GM19438 (cell line): ENCODE data around the gene SCAI.
"Not testable (repeated sequence)": the region's sequence is repeated elsewhere in the genome, so short reads cannot be mapped to it uniquely, and the experiment has no call there.

Source experiments
- ATAC-seq: cut with Tn5 transposase; IDR thresholded peaks from one replicate; pipeline ENCODE4 v1.9.1; 2021; ENCODE audit warnings: low read depth; ENCODE audit not compliant: unreplicated experiment

The SCAI gene

DNA sequence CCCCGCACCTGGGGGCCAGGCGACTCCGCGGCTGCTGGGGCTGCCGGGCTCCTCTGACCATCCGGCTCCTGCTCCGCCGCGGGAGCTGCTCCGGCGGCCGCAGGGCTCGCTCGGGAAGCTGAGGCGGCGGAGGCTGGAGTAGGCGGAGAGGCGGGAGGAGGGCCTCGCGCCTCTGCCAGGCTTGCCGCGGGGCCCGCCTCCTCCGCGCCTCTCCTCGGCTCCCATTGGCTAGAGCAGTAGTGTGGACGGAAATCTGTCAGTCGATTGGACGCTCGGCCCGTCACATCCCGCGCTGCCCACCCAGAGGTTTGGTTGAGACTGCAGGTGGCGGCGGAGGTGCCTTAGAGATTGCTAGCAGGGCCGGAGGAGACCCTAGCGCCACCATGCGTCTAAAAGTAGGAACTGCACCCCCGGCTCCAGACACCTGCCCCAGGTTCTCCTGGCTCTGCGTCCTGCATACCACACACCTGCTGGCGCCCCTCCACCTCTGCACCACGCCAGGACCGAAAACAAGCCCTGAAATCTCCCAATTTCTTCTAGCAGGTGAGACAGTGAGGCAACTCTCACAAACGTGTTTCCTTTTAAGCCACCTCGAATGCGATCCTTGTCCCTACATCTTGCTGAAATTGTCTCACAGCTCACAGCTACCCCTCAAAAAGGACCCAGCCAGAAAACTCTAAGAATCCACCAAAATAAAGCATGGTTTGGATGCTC lies at the start of gene SCAI:
Gene SCAI (minus strand): TSS at position 152 of the 714 bp plus-strand sequence. CDS start 91 bp downstream, at position 61.
- peak; percentile 99 for ATAC-seq

DNA sequence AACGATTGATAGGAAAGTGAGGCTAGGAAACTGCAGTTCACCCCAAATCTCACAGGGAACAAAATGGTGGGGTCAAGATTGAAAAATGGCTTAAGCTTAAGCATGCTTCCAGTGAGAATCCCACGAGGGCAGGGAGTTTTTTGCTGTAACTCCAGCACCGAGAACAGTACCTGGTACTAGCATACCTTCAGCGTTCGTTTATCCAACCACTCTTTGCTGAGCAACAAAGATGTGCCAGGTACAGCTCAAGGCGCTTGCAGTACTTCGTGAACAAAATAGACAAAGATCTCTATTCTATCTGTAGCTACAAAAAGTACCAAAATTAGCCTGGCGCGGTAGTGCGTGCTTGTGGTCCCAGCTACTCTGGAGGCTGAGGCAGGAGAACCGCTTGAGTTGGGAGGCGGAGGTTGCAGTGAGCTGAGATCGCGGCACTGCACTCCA lies 47.1 kb upstream of the SCAI start:
- no peak for ATAC-seq

DNA sequence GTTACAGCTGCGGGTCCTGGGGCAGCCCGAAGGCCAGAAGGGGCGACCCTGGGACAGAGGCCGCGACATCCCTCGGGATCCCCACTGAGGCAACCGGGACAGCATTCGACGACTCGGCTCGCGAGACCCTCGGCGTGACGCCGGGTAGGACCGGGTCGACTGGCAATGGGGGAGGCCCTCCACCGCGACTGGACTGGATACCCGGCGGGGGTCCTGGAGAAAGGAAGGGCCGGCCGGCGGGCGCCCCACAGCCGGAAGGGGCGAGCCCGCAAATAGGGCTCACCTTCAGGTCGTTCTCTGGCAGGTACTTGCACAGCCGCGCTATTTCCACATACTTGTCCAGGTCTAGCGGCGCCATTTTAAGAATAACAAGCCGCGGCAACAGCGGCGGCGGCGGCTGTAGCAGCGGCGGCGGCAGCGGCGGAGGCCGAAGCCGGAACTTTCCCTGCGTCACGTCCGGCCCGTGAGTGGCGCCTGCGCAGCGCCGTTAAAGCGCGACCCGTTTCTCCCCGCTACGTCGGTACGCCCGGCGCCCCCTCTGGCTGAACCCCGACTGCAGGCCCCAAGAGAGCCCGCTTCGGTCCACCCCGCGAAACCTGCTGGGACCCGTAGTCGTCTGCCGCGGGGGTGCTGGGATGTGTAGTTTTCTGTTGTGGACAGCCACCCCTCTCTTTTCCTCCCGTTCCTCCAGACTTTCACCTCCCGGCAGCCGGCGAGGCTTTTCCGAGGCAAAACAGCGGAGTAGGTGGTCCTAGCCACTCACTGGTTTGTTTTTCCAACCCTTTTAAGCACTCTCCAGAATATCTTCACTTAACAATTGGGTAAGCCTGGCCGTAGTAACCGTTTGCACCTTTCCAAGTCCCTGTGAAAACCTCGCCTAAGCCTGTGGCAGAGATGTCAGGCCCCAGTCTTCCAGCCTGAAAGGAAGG lies 46.3 kb upstream of the SCAI start, which contains the start of gene PPP6C:
Gene PPP6C (minus strand): TSS at position 443 of the 929 bp plus-strand sequence. CDS start 85 bp downstream, at position 358.
- peak; percentile 97 for ATAC-seq

DNA sequence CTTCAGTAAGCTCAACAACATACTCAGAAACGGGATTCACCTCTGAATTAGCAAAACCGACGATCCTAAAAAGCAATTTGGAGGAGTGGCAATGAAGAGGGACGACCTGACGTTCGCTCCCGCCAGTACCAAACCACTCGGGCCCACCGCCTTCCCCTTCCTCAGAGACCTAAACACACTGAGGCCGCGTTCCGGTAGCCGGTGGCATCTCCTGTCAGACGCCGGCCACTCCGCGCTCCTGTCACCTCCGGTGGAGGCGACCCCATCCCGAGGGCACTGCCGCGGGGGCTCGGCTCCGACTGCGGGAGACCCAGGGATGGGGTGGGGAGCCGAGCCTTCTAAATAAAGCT lies 45.7 kb upstream of the SCAI start:
- peak; percentile 6 for ATAC-seq

DNA sequence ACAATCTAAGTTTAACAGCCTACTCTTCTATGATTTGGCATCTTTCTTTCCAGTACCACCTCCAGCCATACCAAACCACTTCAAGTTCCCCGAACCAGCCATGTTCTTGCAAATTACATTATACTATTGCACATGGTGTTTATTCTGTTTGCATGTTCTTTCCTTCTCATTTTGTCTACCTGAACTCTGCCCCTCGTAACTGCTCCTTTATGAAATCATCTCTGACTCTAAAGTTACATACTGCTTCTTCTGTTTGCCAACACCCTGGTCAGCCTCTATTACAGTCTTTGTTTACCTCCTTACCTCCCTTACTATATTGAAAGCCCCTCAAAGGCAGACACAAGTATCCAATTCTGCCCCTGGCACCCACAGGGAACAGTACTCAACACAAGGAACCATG lies 40.2 kb upstream of the SCAI start:
- ATAC-seq: no peak

DNA sequence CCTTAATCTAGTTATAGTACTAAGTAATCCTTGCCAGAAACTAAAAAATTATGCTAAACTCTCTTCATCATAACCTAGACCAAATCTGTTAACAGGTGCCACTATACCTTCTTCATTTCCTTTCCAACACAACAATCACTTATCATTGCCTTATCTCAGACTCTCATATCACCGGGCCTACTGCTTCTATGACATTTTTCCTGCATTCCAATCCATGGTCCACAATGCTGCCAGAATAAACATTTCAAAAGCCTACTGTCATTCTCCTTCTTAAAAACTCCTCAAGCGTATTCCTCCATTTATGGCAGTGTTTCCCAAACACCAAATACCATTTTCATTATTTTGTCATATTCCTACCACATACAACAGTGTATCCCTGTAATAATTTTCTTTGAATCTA lies 39.7 kb upstream of the SCAI start:
- no peak for ATAC-seq

GRCh38 chr9:125181756-125182155 lies 38.4 kb upstream of the SCAI start:
- ATAC-seq: not testable (repeated sequence)

DNA sequence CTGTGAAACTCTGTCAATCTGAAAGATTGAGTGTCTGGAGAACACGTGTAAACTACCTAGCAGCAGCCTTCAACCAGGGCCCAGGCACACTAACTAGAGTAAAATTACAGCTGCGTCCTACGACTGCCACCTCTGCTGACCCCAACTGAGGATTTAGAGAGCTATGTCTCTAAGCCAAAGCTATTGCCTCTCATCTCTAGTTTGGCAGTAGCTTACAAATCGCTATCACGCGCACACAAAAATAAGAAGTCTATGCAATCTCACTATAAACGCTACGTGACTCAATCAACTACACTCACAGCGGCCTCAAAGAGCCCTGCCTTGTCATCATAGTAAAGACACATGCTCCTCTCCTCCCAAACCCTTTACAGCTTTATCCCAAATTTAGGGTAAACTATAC lies 37.5 kb upstream of the SCAI start:
- no peak for ATAC-seq

- ATAC-seq: not testable (repeated sequence)
Measured at GRCh38 chr9:125179776-125180175, 36.4 kb upstream of the SCAI start.

DNA sequence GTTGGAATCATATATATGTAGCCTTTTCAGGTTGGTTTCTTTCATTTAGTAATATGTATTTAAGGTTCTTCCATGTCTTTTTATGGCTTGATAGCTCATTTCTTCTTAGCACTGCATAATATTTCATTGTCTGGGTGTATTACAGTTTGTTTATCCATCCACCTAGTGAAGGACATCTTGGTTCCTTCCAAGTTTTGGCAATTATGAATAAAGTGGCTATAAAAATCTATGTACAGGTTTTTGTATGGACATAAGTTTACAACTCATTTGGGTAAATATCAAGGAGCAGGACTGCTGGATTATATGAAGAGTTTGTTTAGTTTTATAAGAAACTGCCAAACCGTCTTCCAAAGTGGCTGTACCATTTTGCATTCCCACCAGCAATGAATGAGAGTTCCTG lies 34.6 kb upstream of the SCAI start:
- ATAC-seq: no peak

DNA sequence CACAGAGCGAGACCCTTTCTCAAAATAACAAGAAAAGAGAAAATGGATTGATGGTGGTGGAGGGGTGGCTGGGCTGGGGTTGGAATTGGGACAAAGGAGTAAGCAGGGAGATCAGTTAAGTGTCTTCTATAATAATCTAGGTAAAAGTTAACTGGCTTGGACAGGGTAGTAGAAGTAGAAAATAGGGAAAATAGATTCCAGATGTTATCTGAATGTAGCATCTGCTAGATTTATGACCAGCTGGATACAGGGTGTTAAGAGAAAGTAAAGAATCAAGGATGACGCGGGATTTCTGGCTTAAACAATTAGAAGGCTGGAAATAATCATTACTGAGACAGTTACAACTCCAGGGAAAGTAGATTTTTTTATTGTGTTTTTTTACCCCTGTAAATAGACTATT lies 33.3 kb upstream of the SCAI start:
- no peak for ATAC-seq

DNA sequence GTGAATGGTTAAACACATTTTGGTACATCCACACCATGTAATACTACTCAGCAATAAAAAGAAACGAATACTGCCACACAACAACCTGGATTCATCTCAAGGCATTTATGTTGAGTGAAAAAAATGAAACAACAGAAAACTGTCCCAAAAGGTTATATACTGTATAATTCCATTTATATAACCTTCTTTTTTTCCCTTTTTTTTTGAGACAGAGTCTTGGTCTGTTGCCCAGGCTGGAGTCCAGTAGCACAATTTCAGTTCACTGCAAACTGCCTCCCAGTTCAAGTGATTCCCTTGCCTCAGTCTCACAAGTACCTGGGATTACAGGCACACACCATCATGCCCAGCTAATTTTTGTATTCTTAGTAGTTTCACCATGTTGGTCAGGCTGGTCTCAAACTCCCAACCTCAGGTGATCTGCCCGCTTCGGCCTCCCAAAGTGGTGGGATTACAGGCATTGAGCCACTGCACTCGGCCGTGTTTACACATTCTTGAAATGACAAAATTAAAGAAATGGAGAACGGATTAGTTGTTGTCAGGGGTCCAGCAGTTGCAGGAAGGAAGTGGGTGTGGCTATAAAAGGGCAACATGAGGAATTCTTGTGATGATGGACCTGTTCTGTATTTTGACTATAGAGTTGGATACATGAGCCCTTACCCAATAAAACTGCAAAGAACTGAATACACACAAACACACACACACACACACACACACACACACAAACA lies 28.9 kb upstream of the SCAI start:
- ATAC-seq: no peak

DNA sequence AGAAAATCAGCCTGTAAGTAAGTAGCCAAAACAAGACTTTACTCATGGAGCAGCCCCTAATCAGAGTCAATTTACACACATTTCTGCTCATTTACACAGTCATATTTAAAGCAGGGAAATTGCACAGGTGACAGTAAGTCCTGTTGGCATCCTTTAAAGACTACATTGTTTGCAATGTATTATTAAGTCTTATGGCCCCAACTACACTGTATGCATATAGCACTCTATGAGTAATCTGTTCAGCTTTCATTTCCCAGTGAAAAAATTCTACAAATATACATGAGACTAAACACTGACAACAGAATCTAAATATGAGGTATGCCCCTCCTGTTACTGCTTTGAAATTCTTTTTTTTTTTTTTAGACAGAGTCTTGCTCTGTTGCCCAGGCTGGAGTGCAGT lies 26.6 kb upstream of the SCAI start:
- ATAC-seq: no peak

GRCh38 chr9:125166762-125167161 lies 23.4 kb upstream of the SCAI start:
- ATAC-seq: no peak

DNA sequence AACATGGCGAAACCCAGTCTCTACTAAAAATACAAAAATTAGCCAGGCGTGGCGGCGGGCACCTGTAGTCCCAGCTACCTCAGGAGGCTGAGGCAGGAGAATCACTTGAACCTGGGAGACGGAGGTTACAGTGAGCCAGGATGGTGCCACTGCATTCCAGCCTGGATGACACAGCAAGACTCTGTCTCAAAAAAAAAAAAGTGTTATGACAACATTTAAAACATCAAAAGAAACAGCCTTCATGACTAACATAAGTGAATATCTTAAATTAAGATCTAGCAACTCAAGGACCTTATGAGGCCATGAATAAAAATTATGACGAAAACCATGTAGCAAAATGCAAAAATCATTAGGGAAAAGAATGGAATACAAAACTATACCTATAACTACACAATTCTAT lies 19.6 kb upstream of the SCAI start:
- ATAC-seq: not testable (repeated sequence)

- no peak for ATAC-seq
Measured at GRCh38 chr9:125161284-125161918, 18.1 kb upstream of the SCAI start.

- ATAC-seq: no peak
Measured at GRCh38 chr9:125160750-125161149, 17.4 kb upstream of the SCAI start.

DNA sequence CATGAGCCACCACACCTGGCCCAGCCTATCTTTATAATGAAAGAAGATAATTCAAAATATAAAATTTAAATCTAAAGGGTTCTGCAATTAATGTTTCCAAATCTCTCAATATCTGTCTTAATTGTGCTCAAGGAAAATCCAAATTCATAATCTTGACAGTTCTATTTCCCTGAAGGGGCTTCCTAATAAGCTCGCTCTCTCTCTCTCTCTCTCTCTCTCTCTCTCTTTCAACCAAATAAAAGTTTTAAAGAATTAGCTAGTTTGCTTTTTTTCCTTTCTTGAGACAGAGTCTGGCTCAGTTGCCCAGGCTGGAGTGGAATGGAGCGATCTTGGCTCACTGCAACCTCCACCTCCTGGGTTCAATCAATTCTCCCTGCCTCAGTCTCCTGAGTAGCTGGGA lies 13.2 kb upstream of the SCAI start:
- no peak for ATAC-seq

DNA sequence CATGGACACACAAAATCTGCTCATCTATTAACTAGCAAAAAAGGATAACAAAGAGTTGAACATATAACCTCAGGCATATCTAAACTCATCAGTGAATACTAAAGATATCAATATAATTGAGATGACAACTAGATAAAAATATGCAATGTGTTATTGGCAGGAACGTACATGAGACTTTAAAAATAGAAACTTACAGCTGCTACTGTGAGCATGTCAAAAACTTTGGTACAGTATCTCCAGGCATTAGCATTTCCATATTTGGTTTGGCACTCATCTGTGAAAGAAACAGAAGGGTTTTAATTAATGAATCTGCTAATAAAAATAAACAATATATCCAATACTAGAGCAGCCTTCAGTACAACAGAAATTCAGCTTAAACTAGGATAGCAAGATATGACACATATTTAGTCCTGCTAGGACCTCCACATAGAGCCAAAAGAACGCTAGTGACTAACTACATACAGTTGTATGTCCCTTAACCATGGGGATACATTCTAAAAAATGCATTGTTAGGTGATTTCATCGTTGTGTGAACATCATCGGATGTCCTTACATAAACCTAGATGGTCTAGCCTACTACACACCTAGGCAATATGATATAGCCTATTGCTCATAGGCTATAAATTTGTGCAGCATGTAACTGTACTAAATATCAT lies 10.5 kb upstream of the SCAI start:
- ATAC-seq: no peak

DNA sequence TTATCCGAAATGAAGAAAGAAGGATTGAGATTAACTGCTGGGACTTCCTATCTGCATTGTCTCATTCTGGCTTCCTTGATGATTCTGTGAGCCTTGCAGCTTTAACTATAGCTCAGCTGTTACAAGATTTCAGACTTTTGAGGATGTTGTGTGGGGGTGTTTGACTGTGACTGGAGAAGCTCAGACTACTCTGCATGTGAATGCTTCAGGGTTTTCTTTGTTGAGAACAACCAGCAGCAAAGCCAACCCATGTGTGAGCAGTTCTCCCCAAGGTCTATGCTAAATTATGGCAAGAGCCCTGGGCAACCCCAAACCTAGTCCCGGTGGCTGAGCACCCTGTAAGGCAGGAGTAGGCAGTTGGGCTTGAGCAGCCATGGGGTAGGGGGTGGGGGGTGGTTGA lies 8.4 kb upstream of the SCAI start:
- ATAC-seq: no peak
